CD14-positive monocyte (primary cell): Measurements from ENCODE around the gene SMYD4. TPM values are rescaled to one million over a fixed set of nuclear protein-coding genes. Genes with fewer than 3 reads are reported as not detected.

Experiments
- DNase-seq, 3 donors: peaks; one replicate each; pipeline ENCODE4 v3.0.0-alpha.2; 2011 to 2022
- H2AFZ ChIP-seq: 2 replicates; pipeline ENCODE4 v1.6.0; 2012; ENCODE audit warnings: mild to moderate bottlenecking, low read depth, low read length, inconsistent platforms; ENCODE audit not compliant: insufficient read depth, poor library complexity, severe bottlenecking
- H3K27ac ChIP-seq, 2 donors: 1 replicate in 1 of 2; 2 replicates in 1 of 2; pipeline ENCODE4 v1.5.1; 2012 to 2013; ENCODE audit warnings: low read length in 2 of 2, control low read depth in 1 of 2, inconsistent platforms in 1 of 2, low read depth in 1 of 2, mild to moderate bottlenecking in 1 of 2
- H3K27me3 ChIP-seq, 2 donors: one replicate each; pipeline versions ENCODE4 v1.6.0 to v1.6.1; 2011 to 2013; ENCODE audit warnings: low read length in 2 of 2; ENCODE audit not compliant: control insufficient read depth in 2 of 2, insufficient read depth in 2 of 2
- H3K36me3 ChIP-seq, 2 donors: replicated peaks in 1 of 2; 1 replicate in 1 of 2; 2 replicates in 1 of 2; pipeline versions ENCODE4 v1.5.1 to v1.6.1; 2012 to 2013; ENCODE audit warnings: low read length in 2 of 2, control low read depth in 1 of 2, inconsistent platforms in 1 of 2, mild to moderate bottlenecking in 1 of 2; ENCODE audit not compliant: insufficient read depth in 2 of 2, control insufficient read depth in 1 of 2
- H3K4me1 ChIP-seq, 2 donors: 1 replicate in 1 of 2; 2 replicates in 1 of 2; pipeline versions ENCODE4 v1.5.1 to v1.6.1; 2012 to 2013; ENCODE audit warnings: low read length in 2 of 2, control low read depth in 1 of 2, inconsistent platforms in 1 of 2, mild to moderate bottlenecking in 1 of 2, moderate library complexity in 1 of 2; ENCODE audit not compliant: insufficient read depth in 2 of 2, control insufficient read depth in 1 of 2
- H3K4me2 ChIP-seq: replicated peaks from 2 replicates; pipeline ENCODE3; 2012; ENCODE audit warnings: low read length, moderate library complexity, mild to moderate bottlenecking; ENCODE audit not compliant: poor library complexity, severe bottlenecking; ENCODE audit errors: extremely low read depth
- H3K4me3 ChIP-seq, 3 experiments: fragments of 200-600 bp in 1 of 3; sonication (generic) in 1 of 3; replicated peaks in 1 of 3; 1 replicate in 2 of 3; 2 replicates in 1 of 3; pipeline ENCODE4 v1.5.1; 2011 to 2013; ENCODE audit warnings: low read length in 3 of 3, mild to moderate bottlenecking in 3 of 3, control low read depth in 2 of 3, low read depth in 2 of 3, inconsistent platforms in 1 of 3, moderate library complexity in 1 of 3
- H3K79me2 ChIP-seq: 2 replicates; pipeline ENCODE4 v1.6.0; 2012; ENCODE audit warnings: mild to moderate bottlenecking, control low read depth, inconsistent platforms, low read length, moderate library complexity; ENCODE audit not compliant: insufficient read depth
- H3K9ac ChIP-seq: 2 replicates; pipeline ENCODE4 v1.6.0; 2017; ENCODE audit warnings: low read length, mild to moderate bottlenecking; ENCODE audit not compliant: insufficient read depth, poor library complexity, severe bottlenecking
- H3K9me3 ChIP-seq, 2 donors: replicated peaks in 1 of 2; 1 replicate in 1 of 2; 2 replicates in 1 of 2; pipeline versions ENCODE4 v1.5.1 to v1.6.1; 2012 to 2013; ENCODE audit warnings: low read length in 2 of 2, control low read depth in 1 of 2; ENCODE audit not compliant: control insufficient read depth in 1 of 2, insufficient read depth in 1 of 2
- H4K20me1 ChIP-seq: 2 replicates; pipeline ENCODE4 v1.6.0; 2012; ENCODE audit warnings: mild to moderate bottlenecking, low read length, control low read depth, moderate library complexity; ENCODE audit not compliant: insufficient read depth
- H3K27ac Mint-ChIP-seq, 7 donors: one replicate each; pipeline ENCODE4 v1.8.0; 2020; ENCODE audit warnings: mild to moderate bottlenecking in 7 of 7, mixed read lengths in 7 of 7, moderate library complexity in 6 of 7, inconsistent platforms in 2 of 7
- H3K27me3 Mint-ChIP-seq, 3 donors: one replicate each; pipeline ENCODE4 v1.8.0; 2021 to 2022; ENCODE audit warnings: low read depth in 3 of 3, mild to moderate bottlenecking in 3 of 3, mixed read lengths in 3 of 3, moderate library complexity in 3 of 3, inconsistent platforms in 1 of 3
- H3K36me3 Mint-ChIP-seq, 2 donors: one replicate each; pipeline ENCODE4 v1.8.0; 2020; ENCODE audit warnings: mixed read lengths in 2 of 2, inconsistent platforms in 1 of 2, mild to moderate bottlenecking in 1 of 2
- H3K4me1 Mint-ChIP-seq: one replicate; pipeline ENCODE4 v1.8.0; 2020; ENCODE audit warnings: mild to moderate bottlenecking, mixed read lengths
- H3K4me3 Mint-ChIP-seq, 2 donors: one replicate each; pipeline ENCODE4 v1.8.0; 2020; ENCODE audit warnings: mild to moderate bottlenecking in 2 of 2, mixed read lengths in 2 of 2, moderate library complexity in 1 of 2
- H3K9me3 Mint-ChIP-seq, 7 donors: one replicate each; pipeline ENCODE4 v1.8.0; 2020 to 2022; ENCODE audit warnings: mixed read lengths in 7 of 7, mild to moderate bottlenecking in 6 of 7, moderate library complexity in 6 of 7, inconsistent platforms in 2 of 7
- CTCF ChIP-seq: fragments of 200-600 bp; IDR thresholded peaks from one replicate; pipeline ENCODE4 v1.8.0; 2022; ENCODE audit warnings: antibody characterized with exemption, mild to moderate bottlenecking
- WGBS: methylation state at CpG from one replicate; pipeline ENCODE4 v1.1.5; 2013; ENCODE audit warnings: missing lambda C conversion rate; ENCODE audit not compliant: insufficient coverage; 5-methylcytosine and 5-hydroxymethylcytosine counted together
- intact Hi-C, 2 donors: fragments of 100-400 bp; cut with micrococcal nuclease; formaldehyde crosslinking; loops; one replicate each; pipeline versions ENCODE4 v1.15.0 to v1.15.1; 2023
- polyA plus RNA-seq, 3 donors: library from polyadenylated mRNA; depleted of rRNA in 1 of 3; unstranded in 2 of 3; stranded (reverse) in 1 of 3; fragments of 300-500 nt in 2 of 3; fragments of >200 nt in 1 of 3; fragmentation: Illumina TruSeq in 2 of 3; gene quantifications; 1 replicate in 2 of 3; 2 replicates in 1 of 3; pipeline ENCODE4 v1.2.3, GENCODE V29; 2012 to 2021

Gene SMYD4
- polyA plus RNA-seq, 3 donors, result 3.2 to 7.6 (median 6.1) TPM

GRCh38 chr17:1797323-1797722, 32.4 kb downstream of the SMYD4 start:
- Histone ChIP-seq H2AFZ (no peak overlapping the region), H3K4me1 (no peaks in the 10 kb centered on the region), H3K9me3 (no peaks in the 10 kb centered on the region), H3K79me2 (peaks cover 8% of the 10 kb centered on the region), H3K4me3 (no peak overlapping the region), H3K9ac (no peak overlapping the region), H3K36me3 (peaks cover 17 to 24% of the 10 kb centered on the region in 2 donors), H3K27me3 (no peaks in the 10 kb centered on the region), H3K4me2 (no peak overlapping the region), H3K27ac (no peak overlapping the region), H4K20me1 (no peaks in the 10 kb centered on the region)
- Mint-ChIP-seq H3K9me3 (peaks cover 0 to 2% (median 0%) of the 10 kb centered on the region in 7 donors), H3K4me3 (no peak overlapping the region), H3K4me1 (no peaks in the 10 kb centered on the region), H3K27me3 (no peaks in the 10 kb centered on the region), H3K27ac (peak overlapping the region in 1 of 7 donors; percentile 55), H3K36me3 (peaks cover 30 to 44% of the 10 kb centered on the region in 2 donors)
- intact Hi-C loops, result no loop called here
- WGBS, result 100% methylated on average over 1 of the region's 3 CpGs
- DNase-seq, result no peak
- no peak for TF ChIP-seq CTCF

- no peak overlapping the region for H3K4me3 Mint-ChIP-seq
- Histone ChIP-seq H3K4me2 (no peak overlapping the region), H3K27ac (no peak overlapping the region), H4K20me1 (no peaks in the 10 kb centered on the region), H3K36me3 (peaks cover 14 to 19% of the 10 kb centered on the region in 2 donors), H3K4me1 (no peaks in the 10 kb centered on the region), H3K4me3 (no peak overlapping the region), H3K9ac (no peak overlapping the region), H3K27me3 (no peaks in the 10 kb centered on the region), H3K9me3 (no peaks in the 10 kb centered on the region), H3K79me2 (peaks cover 8% of the 10 kb centered on the region), H2AFZ (no peak overlapping the region)
- H3K9me3 Mint-ChIP-seq, result peaks cover 0 to 2% (median 0%) of the 10 kb centered on the region in 7 donors
- no peaks in the 10 kb centered on the region for H3K27me3 Mint-ChIP-seq
- WGBS, result no CpG with 5 or more reads among the region's 1 CpG
- peak overlapping the region in 2 of 7 donors; percentile 11 to 33 for H3K27ac Mint-ChIP-seq
- TF ChIP-seq CTCF, result no peak
- H3K4me1 Mint-ChIP-seq, result no peaks in the 10 kb centered on the region
- peaks cover 29 to 41% of the 10 kb centered on the region in 2 donors for H3K36me3 Mint-ChIP-seq
- intact Hi-C loops, result no loop called here
- DNase-seq, result no peak
Observed at GRCh38 chr17:1796800-1797199, 32.9 kb downstream of the SMYD4 start.
